Measurements from ENCODE around the gene TTC1. TPM values are rescaled to one million over a fixed set of nuclear protein-coding genes. Genes with fewer than 3 reads are reported as not detected.

Gene TTC1
- total RNA-seq, 6 donors from 2014 or later: 28.5 to 46.7 (median 38.8) TPM

GRCh38 chr5:160108124-160108523, 99.2 kb downstream of the TTC1 start:
- Histone ChIP-seq H3K9me3 (no peaks in the 10 kb centered on the region), H3K27ac (no peak overlapping the region), H3K27me3 (no peaks in the 10 kb centered on the region), H3K4me1 (peaks cover 7 to 20% (median 16%) of the 10 kb centered on the region in 4 donors), H3K36me3 (peaks cover 3 to 38% (median 15%) of the 10 kb centered on the region in 4 donors), H3K4me3 (no peak overlapping the region)
- 93 to 95% methylated on average over 2 of the region's 2 CpGs for WGBS, 2 donors
- DNase-seq (no peak), ATAC-seq (ENCODE audit: low FRiP score in 2 of 2) (no peak)
- TF ChIP-seq POLR2A (IDR thresholded peaks at IDR 0.05): no peak
- no peak for TF ChIP-seq POLR2AphosphoS5 (IDR thresholded peaks at IDR 0.05)
- TF ChIP-seq CTCF (IDR thresholded peaks at IDR 0.05): no peak
- TF ChIP-seq EP300 (IDR thresholded peaks at IDR 0.05): no peak

Small RNAs within 50 kb of the gene (small RNA-seq; reads per million reads assigned to genes)
- gene RF00019: 0 reads per million in 4 donors

Other genes with a start within 250 kb of the TTC1 start
- gene ADRA1B, start 92.7 kb upstream of the TTC1 start, total RNA-seq: 1 to 10 TPM; 3.4 to 9.9 (median 5.9) TPM
- 10 to 100 TPM; 19.6 to 46.1 (median 33.8) TPM for gene PWWP2A, start 110.3 kb downstream of the TTC1 start, total RNA-seq
- 10 to 100 TPM in 2 of 6 donors, 1 to 10 TPM in 2, not detected in 2; 4.4 to 14.4 (median 9.1) TPM for gene FABP6, start 220.4 kb downstream of the TTC1 start, total RNA-seq